Measurements from ENCODE around the gene IKZF1.

GRCh38 chr7:50305583-50306493 lies 1.3 kb downstream of the IKZF1 start:
- TF ChIP-seq CTCF (IDR thresholded peaks at IDR 0.05; ENCODE audit: low read depth, low read length) (no peak), EZH2phosphoT487 (IDR thresholded peaks at IDR 0.05; ENCODE audit: low read depth) (no peak)

Measured in OCI-LY3 (cell line).